EH (cell line): Measurements from ENCODE around the gene ADCY7.
A peak's percentile ranks its signal among the peaks of the same experiment; 100 is the strongest.

Experiments
- DNase-seq: peaks from one replicate; pipeline ENCODE4 v3.0.0-alpha.2; 2015; ENCODE audit warnings: low read depth

ADCY7 gene

GRCh38 chr16:50266337-50267091, at the start of gene ADCY7:
ADCY7 (plus strand) TSS chr16:50266551; CDS start chr16:50288180, 21,629 bp downstream.
- DNase-seq, result peak; percentile 89

- DNase-seq, result no peak
These were observed 46.9 kb upstream of the ADCY7 start for GRCh38 chr16:50219402-50219975.

GRCh38 chr16:50224286-50224685, 42.1 kb upstream of the ADCY7 start:
- DNase-seq, result peak; percentile 50

- no peak for DNase-seq
These were observed 39.2 kb upstream of the ADCY7 start for GRCh38 chr16:50227120-50227519.

- no peak for DNase-seq
These were observed 38.7 kb upstream of the ADCY7 start for GRCh38 chr16:50227665-50228064.

GRCh38 chr16:50228364-50228868, 37.9 kb upstream of the ADCY7 start:
- DNase-seq, result no peak

GRCh38 chr16:50229149-50229726, 37.1 kb upstream of the ADCY7 start:
- DNase-seq, result no peak

- DNase-seq, result peak; percentile 67
These were observed 31.4 kb upstream of the ADCY7 start for GRCh38 chr16:50234771-50235556.

- peak; percentile 35 for DNase-seq
These were observed 30.8 kb upstream of the ADCY7 start for GRCh38 chr16:50235581-50235980.

GRCh38 chr16:50238314-50238713, 28.0 kb upstream of the ADCY7 start:
- no peak for DNase-seq

- DNase-seq, result no peak
These were observed 27.5 kb upstream of the ADCY7 start for GRCh38 chr16:50238868-50239301.

- peak; percentile 65 for DNase-seq
These were observed 23.3 kb upstream of the ADCY7 start for GRCh38 chr16:50243024-50243423.

GRCh38 chr16:50244140-50244503, 22.2 kb upstream of the ADCY7 start:
- peak; percentile 53 for DNase-seq

GRCh38 chr16:50244504-50245416, 21.6 kb upstream of the ADCY7 start:
- DNase-seq, result no peak

- DNase-seq, result peak; percentile 67
These were observed 20.7 kb upstream of the ADCY7 start for GRCh38 chr16:50245417-50246298.

GRCh38 chr16:50246299-50247122, 19.8 kb upstream of the ADCY7 start:
- no peak for DNase-seq

GRCh38 chr16:50247123-50247905, 19.0 kb upstream of the ADCY7 start:
- no peak for DNase-seq

- no peak for DNase-seq
These were observed 18.3 kb upstream of the ADCY7 start for GRCh38 chr16:50247906-50248608.
